GM19043 (cell line): Measurements from ENCODE around the gene KIF2C.
"Not testable (repeated sequence)": the region's sequence is repeated elsewhere in the genome, so short reads cannot be mapped to it uniquely, and the experiment has no call there.

Source experiments
- ATAC-seq: cut with Tn5 transposase; IDR thresholded peaks from one replicate; pipeline ENCODE4 v1.9.1; 2021; ENCODE audit warnings: low read depth; ENCODE audit not compliant: unreplicated experiment

The KIF2C gene

GRCh38 chr1:44790968-44791801 lies 51.5 kb downstream of the KIF2C start:
- ATAC-seq: no peak

- ATAC-seq: no peak
Measured at GRCh38 chr1:44792736-44793502, 53.3 kb downstream of the KIF2C start.

GRCh38 chr1:44797886-44798285 lies 58.2 kb downstream of the KIF2C start:
- not testable (repeated sequence) for ATAC-seq

GRCh38 chr1:44798481-44799365 lies 59.1 kb downstream of the KIF2C start:
- no peak for ATAC-seq

- ATAC-seq: peak; percentile 83
Measured at GRCh38 chr1:44799770-44800584, 60.3 kb downstream of the KIF2C start, which contains the start of gene PLK3. Gene PLK3, plus strand, starts transcription at chr1:44800377. Its CDS starts 87 bp downstream, at chr1:44800464.

- no peak for ATAC-seq
Measured at GRCh38 chr1:44801491-44802305, 62.1 kb downstream of the KIF2C start.

GRCh38 chr1:44802306-44803061 lies 62.8 kb downstream of the KIF2C start:
- ATAC-seq: no peak

GRCh38 chr1:44803062-44803311 lies 63.4 kb downstream of the KIF2C start:
- no peak for ATAC-seq

- ATAC-seq: no peak
Measured at GRCh38 chr1:44803312-44804095, 63.9 kb downstream of the KIF2C start.

- no peak for ATAC-seq
Measured at GRCh38 chr1:44805311-44806024, 65.8 kb downstream of the KIF2C start.

- ATAC-seq: no peak
Measured at GRCh38 chr1:44806025-44806703, 66.5 kb downstream of the KIF2C start.

- no peak for ATAC-seq
Measured at GRCh38 chr1:44806704-44807363, 67.2 kb downstream of the KIF2C start, which contains the start of gene DYNLT4. Gene DYNLT4, minus strand, starts transcription at chr1:44807351. Its CDS starts 683 bp downstream, at chr1:44806668.

- ATAC-seq: peak; percentile 36
Measured at GRCh38 chr1:44807364-44808062, 67.9 kb downstream of the KIF2C start.

GRCh38 chr1:44808063-44808937 lies 68.7 kb downstream of the KIF2C start, which contains the start of gene BTBD19:
Gene BTBD19, plus strand, starts transcription at chr1:44808523. Its CDS starts 298 bp downstream, at chr1:44808821.
- peak; percentile 15 for ATAC-seq
